ENCODE measurements around the gene ERRFI1.

Gene ERRFI1

DNA sequence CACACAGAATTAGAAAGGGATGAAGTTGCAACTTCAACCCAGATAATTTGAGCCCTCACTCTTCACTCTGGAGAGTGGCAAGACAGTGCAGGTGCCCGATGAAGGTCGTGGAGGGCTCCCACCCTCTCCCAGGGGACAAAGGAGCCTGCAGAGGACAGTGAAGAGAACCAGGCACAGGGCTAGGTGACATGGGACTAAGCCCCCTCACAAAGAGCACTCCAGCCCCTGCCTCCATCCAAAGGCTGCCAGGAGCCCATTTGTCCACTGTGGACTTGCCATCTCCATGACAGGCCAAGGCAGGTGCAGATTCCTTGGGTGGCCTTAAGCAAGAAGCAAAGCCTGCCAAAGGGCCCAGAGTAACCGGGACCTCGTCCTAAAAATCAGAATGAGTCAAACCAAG lies 15.1 kb downstream of the ERRFI1 start:
- TF ChIP-seq, protein P1, sequence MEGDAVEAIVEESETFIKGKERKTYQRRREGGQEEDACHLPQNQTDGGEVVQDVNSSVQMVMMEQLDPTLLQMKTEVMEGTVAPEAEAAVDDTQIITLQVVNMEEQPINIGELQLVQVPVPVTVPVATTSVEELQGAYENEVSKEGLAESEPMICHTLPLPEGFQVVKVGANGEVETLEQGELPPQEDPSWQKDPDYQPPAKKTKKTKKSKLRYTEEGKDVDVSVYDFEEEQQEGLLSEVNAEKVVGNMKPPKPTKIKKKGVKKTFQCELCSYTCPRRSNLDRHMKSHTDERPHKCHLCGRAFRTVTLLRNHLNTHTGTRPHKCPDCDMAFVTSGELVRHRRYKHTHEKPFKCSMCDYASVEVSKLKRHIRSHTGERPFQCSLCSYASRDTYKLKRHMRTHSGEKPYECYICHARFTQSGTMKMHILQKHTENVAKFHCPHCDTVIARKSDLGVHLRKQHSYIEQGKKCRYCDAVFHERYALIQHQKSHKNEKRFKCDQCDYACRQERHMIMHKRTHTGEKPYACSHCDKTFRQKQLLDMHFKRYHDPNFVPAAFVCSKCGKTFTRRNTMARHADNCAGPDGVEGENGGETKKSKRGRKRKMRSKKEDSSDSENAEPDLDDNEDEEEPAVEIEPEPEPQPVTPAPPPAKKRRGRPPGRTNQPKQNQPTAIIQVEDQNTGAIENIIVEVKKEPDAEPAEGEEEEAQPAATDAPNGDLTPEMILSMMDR (IDR thresholded peaks at IDR 0.05; ENCODE audit: control insufficient read depth, insufficient read depth, low read depth, low read length, missing control alignments) = no peak
- H3K4me3 ChIP-seq (ENCODE audit: control insufficient read depth, low read depth, low read length) = no peak overlapping the region
- DNase-seq (ENCODE audit: low read depth) = no peak

DNA sequence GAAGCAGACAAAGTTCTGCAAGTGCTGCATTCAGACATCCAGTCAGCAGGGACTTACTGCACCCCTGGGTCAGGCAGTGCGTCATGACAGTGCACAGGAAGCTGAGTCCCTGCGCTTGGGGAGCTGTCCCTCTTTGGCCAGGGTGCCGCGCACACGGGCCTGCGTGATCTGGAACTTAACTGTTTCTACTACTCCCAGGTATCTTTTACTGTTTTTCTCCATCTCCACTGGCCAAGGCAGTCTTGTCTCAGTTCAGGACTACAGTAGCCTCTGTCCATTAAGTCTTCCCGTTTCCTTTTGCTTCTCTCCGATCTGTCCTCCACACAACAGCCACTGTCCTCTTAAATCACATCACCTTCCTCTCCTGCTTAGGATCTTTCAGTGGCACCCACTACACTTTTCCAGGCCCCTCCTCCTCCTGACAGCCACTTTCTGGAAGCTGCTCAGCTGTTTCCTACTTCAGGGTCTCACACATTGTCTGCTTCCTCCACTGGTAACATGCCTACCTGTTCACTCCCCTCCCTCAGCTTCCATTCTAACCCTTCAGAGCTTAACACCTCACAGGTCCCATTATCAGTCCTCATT lies 15.9 kb downstream of the ERRFI1 start:
- H3K4me3 ChIP-seq (ENCODE audit: control insufficient read depth, low read depth, low read length) = no peak overlapping the region
- TF ChIP-seq, protein P1 (IDR thresholded peaks at IDR 0.05; ENCODE audit: control insufficient read depth, insufficient read depth, low read depth, low read length, missing control alignments) = no peak
- DNase-seq (ENCODE audit: low read depth) = no peak

DNA sequence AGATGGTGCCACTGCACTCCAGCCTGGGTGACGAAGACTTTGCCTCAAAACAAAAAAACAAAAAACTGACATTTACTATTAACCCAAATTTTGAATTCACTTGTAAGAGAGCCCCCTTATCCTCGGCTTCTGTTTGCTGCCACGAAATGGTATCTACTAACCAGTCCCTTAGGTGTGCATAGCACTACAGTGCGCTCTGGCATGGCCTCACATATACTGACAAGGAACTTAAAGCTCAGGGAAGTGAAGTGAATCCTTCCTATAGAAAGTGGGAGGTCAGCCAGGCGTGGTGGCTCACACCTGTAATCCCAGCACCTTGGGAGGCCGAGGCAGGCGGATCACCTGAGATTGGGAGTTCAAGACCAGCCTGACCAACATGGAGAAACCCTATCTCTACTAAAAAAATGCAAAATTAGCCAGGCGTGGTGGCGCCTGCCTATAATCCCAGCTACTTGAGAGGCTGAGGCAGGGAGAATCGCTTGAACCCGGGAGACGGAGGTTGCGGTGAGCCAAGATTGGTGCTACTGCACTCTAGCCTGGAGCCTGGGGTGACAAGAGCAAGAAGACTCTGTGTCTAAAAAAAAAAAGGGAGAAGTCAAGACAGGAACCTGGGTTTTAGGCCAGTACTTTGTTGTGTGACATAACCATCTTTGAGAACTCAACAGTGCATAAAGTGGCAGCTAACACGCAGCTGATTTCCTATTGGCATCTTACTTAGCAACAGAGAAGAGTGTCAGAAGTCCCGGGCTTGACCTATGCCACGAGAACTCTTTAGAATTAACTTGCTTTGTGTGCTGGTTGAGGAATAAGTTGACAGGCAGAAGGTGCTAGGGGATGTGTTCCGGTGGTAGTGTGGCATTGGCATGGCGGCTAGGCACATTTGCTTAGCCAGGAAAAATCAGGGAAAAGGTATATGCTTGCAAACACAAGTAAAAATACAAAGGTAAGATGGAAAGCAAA lies 16.8 kb downstream of the ERRFI1 start:
- no peak for DNase-seq (ENCODE audit: low read depth)
- H3K4me3 ChIP-seq (ENCODE audit: control insufficient read depth, low read depth, low read length) = no peak overlapping the region
- TF ChIP-seq, protein P1 (IDR thresholded peaks at IDR 0.05; ENCODE audit: control insufficient read depth, insufficient read depth, low read depth, low read length, missing control alignments) = no peak

DNA sequence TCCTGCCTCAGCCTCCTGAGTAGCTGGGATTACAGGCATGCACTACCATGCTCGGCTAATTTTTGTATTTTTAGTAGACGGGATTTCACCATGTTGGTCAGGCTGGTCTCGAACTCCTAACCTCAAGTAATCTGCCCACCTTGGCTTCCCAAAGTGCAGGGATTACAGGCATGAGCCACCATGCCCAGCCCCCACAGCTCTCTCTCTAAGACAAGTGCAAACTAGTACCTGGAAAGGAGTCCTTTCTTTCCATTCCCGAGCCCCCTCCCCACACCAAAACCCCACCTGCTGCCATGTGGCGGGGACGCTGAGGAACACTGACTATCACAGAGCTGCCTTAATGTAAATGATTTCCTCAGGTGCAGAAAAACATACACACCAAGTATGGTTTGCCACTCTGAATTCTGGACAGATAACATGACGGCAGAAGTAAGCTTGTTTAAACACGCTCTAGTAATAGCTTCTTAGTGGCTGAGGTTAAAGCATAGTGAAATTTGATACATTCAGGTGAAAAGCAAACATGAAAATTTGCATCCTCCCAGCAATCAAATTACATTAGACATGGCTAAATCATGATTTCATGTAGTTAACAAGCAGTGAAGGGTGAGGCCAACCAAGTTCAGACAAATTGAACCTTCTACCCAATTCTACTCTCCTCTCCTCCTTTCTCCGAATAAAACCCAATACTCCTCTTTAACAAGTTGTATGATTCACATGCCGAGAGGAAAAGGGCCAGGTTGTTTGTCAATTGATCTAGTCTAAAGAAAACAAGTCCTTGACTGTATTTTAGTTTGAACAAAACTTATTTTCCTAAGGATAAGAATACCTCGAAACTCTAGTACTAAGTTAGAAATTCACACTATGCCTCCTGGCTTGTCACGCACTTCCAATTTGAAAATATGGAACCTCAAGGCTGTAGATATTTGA lies 19.8 kb downstream of the ERRFI1 start:
- TF ChIP-seq, protein P1 (IDR thresholded peaks at IDR 0.05; ENCODE audit: control insufficient read depth, insufficient read depth, low read depth, low read length, missing control alignments) = no peak
- DNase-seq (ENCODE audit: low read depth) = no peak
- H3K4me3 ChIP-seq (ENCODE audit: control insufficient read depth, low read depth, low read length) = no peak overlapping the region

DNA sequence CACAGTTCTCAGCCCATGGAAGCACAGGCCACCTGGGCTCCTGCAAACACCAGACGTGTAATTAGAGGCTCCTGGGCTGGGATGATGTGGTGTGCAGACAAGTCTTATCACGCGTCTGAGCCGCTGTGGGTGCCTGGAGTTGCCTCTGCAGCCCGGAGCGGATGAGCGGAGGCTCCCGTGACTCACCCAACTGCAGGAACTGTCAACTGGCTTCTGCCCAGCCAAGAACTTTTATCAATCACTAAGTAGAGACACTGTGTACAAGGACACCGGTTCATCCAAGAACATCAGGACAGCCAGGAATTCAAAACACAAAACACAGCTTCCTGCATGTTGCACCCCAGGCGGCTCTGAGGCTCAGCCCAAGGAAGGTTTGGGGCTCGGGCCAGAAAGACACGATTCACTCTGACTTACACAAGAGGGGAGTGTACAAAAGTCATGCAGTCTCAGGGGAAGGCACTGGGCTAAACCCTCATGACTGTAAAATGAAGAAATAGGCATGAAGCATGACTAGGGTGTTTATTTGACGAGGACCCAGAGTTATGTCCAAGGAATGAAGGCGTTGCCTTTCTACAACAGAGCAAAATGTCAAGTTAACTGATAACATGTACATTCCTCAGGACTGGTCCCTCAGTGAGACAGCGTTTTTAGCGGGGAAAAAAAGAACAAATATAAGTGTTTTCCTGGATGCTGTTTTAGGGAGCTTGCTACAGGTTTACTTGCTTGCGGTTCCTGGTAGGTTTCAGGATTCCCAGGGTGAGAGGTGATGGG lies 21.1 kb downstream of the ERRFI1 start:
- H3K4me3 ChIP-seq (ENCODE audit: control insufficient read depth, low read depth, low read length) = no peak overlapping the region; the same call in 1 of the 2 replicates
- TF ChIP-seq, protein P1 (IDR thresholded peaks at IDR 0.05; ENCODE audit: control insufficient read depth, insufficient read depth, low read depth, low read length, missing control alignments) = no peak
- DNase-seq (ENCODE audit: low read depth) = peak; percentile 89
